ENCODE results near the gene TBC1D9. TPM values are rescaled to one million over a fixed set of nuclear protein-coding genes. Genes with fewer than 3 reads are reported as not detected.

Gene TBC1D9
- total RNA-seq, 4 donors from 2014 or later: 13.0 to 79.2 (median 19.1) TPM

DNA sequence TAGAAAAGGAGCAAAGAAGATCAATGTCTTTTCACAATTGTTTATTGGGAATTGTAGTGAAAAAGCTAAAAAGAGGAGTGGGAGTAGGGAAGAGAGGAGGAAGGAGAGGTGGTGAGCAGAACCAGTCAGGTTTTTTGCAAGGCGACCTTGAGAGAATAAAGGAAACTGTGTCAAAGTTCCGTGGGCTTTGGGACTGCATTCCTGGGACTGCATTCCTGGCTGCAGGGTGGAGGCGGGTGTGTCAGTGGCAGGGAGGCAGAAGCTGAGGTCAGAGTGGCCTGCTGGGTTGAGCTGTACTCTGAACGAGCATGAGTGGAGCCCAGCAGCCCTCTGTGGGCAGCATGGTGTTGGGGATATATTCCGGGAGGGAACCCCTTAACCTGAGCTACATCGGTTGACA lies 120.6 kb downstream of the TBC1D9 start:
- peaks cover 0 to 5% (median 0%) of the 10 kb centered on the region in 4 donors for H3K4me1 ChIP-seq
- H3K4me3 ChIP-seq: no peak overlapping the region
- TF ChIP-seq POLR2A (IDR thresholded peaks at IDR 0.05): peak in 1 of 2 donors; percentile 21
- TF ChIP-seq, protein P1, sequence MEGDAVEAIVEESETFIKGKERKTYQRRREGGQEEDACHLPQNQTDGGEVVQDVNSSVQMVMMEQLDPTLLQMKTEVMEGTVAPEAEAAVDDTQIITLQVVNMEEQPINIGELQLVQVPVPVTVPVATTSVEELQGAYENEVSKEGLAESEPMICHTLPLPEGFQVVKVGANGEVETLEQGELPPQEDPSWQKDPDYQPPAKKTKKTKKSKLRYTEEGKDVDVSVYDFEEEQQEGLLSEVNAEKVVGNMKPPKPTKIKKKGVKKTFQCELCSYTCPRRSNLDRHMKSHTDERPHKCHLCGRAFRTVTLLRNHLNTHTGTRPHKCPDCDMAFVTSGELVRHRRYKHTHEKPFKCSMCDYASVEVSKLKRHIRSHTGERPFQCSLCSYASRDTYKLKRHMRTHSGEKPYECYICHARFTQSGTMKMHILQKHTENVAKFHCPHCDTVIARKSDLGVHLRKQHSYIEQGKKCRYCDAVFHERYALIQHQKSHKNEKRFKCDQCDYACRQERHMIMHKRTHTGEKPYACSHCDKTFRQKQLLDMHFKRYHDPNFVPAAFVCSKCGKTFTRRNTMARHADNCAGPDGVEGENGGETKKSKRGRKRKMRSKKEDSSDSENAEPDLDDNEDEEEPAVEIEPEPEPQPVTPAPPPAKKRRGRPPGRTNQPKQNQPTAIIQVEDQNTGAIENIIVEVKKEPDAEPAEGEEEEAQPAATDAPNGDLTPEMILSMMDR (IDR thresholded peaks at IDR 0.05): peak in 1 of 6 experiments; percentile 15
- H3K9me3 ChIP-seq: no peaks in the 10 kb centered on the region
- peak in 2 of 3 donors; percentile 78 to 79 for DNase-seq
- peaks cover 0 to 6% (median 0%) of the 10 kb centered on the region in 3 donors for H3K36me3 ChIP-seq
- peak overlapping the region in 3 of 4 donors; percentile 13 to 70 (median 63) for H3K27ac ChIP-seq
- H3K27me3 ChIP-seq: no peaks in the 10 kb centered on the region

DNA sequence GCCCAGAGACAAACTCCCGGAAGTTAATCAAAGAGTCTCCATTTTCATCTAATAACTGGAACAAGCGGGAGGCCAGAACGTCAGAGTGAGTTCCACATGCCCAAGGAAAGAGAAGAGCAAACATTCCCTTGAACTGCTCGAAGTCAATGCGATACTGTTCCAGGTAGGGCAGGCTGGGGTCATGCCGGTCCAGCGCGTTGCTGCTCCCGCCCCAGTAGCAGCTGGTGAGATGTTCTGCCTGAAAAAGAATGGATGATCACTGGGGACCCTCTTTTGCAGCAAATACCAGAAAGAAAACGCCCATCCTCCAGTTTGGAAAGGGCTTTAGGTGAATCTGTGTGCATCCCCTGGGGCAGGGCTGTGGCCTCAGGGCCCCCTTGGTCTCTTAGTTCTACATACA lies 122.2 kb downstream of the TBC1D9 start:
- TF ChIP-seq, protein P1 (IDR thresholded peaks at IDR 0.05): no peak
- TF ChIP-seq POLR2A (IDR thresholded peaks at IDR 0.05): no peak
- peak overlapping the region in 1 of 4 donors; percentile 38 for H3K27ac ChIP-seq
- peaks cover 0 to 5% (median 0%) of the 10 kb centered on the region in 4 donors for H3K4me1 ChIP-seq
- H3K36me3 ChIP-seq: peaks cover 0 to 6% (median 0%) of the 10 kb centered on the region in 3 donors
- H3K4me3 ChIP-seq: no peak overlapping the region
- DNase-seq: no peak
- H3K27me3 ChIP-seq: no peaks in the 10 kb centered on the region
- H3K9me3 ChIP-seq: no peaks in the 10 kb centered on the region

DNA sequence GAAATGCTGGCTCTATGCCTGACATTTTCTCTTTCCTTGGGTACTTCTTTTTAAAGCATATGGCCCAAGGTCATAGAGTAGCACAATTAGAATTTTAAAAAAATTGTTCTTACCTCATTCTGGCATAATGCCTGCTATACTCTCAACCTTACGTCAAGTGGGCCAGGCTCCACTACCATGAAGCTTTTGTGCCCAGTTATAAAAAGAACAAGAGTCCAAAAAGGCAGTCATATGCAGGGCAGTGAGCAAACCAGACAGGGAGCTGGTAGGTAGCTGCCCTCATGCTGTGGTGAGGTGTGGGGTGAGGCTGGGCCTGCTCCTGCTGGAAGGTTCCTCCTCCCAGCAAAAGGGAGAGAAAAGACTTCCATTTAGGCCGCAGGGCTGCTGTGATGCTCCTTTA lies 123.1 kb downstream of the TBC1D9 start:
- Histone ChIP-seq H3K27ac (no peak overlapping the region), H3K4me1 (peaks cover 0 to 5% (median 0%) of the 10 kb centered on the region in 4 donors), H3K9me3 (no peaks in the 10 kb centered on the region), H3K27me3 (no peaks in the 10 kb centered on the region), H3K36me3 (peaks cover 0 to 9% (median 0%) of the 10 kb centered on the region in 3 donors), H3K4me3 (no peak overlapping the region)
- TF ChIP-seq, protein P1 (IDR thresholded peaks at IDR 0.05): no peak
- TF ChIP-seq POLR2A (IDR thresholded peaks at IDR 0.05): peak; percentile 15 to 59
- no peak for DNase-seq

DNA sequence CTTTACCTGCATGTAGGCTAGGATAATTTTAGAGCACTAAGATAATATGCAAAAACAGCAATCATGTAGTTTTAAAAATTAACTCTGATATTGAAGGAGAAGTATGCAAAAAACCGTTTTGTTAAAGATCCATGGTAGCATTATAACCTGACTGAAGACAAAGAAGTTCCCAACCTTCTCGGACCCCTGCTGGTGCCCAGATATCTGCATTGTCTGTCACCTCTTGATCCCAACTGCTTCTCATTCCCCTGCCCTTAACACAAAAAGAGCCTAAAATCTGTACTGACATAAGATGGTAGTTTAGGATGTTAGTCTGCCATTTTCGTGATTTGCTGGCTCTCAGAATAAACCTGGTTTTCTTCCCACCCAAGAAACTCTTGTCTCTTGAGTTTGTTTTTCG lies 125.9 kb downstream of the TBC1D9 start:
- no peaks in the 10 kb centered on the region for H3K9me3 ChIP-seq
- H3K4me1 ChIP-seq: no peaks in the 10 kb centered on the region
- TF ChIP-seq, protein P1 (IDR thresholded peaks at IDR 0.05): no peak
- TF ChIP-seq POLR2A (IDR thresholded peaks at IDR 0.05): no peak
- no peak for DNase-seq
- H3K27ac ChIP-seq: no peak overlapping the region
- H3K4me3 ChIP-seq: no peak overlapping the region
- no peaks in the 10 kb centered on the region for H3K27me3 ChIP-seq
- H3K36me3 ChIP-seq: peaks cover 0 to 24% (median 0%) of the 10 kb centered on the region in 3 donors

DNA sequence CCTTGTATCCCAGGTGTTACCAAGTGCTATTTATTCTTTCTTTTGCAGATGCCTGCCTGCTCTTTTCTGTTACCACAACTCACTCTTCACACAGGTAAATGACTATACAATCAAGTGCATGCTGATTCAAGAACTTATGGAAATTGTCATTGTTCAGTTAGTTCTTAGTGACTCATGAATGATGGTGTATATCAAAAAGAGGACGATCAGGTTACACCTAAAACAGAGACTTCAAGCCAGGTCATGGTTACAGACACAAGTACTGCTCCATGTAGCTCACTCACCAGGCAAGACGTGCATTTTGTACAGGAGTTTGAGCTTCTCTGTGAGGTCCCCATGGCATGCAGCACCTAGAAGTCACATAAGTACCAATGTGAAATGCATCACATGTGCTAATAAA lies 128.2 kb downstream of the TBC1D9 start:
- no peak overlapping the region for H3K27ac ChIP-seq
- no peaks in the 10 kb centered on the region for H3K9me3 ChIP-seq
- no peak for TF ChIP-seq POLR2A (IDR thresholded peaks at IDR 0.05)
- TF ChIP-seq, protein P1 (IDR thresholded peaks at IDR 0.05): no peak
- H3K4me3 ChIP-seq: no peak overlapping the region
- peaks cover 0 to 31% (median 0%) of the 10 kb centered on the region in 3 donors for H3K36me3 ChIP-seq
- no peaks in the 10 kb centered on the region for H3K4me1 ChIP-seq
- no peaks in the 10 kb centered on the region for H3K27me3 ChIP-seq
- no peak for DNase-seq
